Naive B cell (primary cell): Measurements from ENCODE around the gene FBXO45. TPM values are rescaled to one million over a fixed set of nuclear protein-coding genes. Genes with fewer than 3 reads are reported as not detected.
"Not testable (repeated sequence)": the region's sequence is repeated elsewhere in the genome, so short reads cannot be mapped to it uniquely, and the experiment has no call there.

Experiments used
- ATAC-seq, 2 donors: fragments of 150-1000 bp; cut with Tn5 transposase; 2 replicates each; pipeline ENCODE4 v1.10.0; 2021; ENCODE audit warnings: low read depth in 2 of 2, mild to moderate bottlenecking in 2 of 2, moderate library complexity in 2 of 2
- DNase-seq: peaks from one replicate; pipeline ENCODE4 v3.0.0; 2022
- H3K27ac Mint-ChIP-seq, 6 donors: one replicate each; pipeline ENCODE4 v1.8.0; 2020 to 2022; ENCODE audit warnings: mild to moderate bottlenecking in 6 of 6, mixed read lengths in 6 of 6, moderate library complexity in 5 of 6, inconsistent platforms in 2 of 6
- H3K27me3 Mint-ChIP-seq, 3 donors: one replicate each; pipeline ENCODE4 v1.8.0; 2021 to 2022; ENCODE audit warnings: mixed read lengths in 3 of 3, mild to moderate bottlenecking in 1 of 3
- H3K36me3 Mint-ChIP-seq, 2 donors: one replicate each; pipeline ENCODE4 v1.8.0; 2020 to 2022; ENCODE audit warnings: mixed read lengths in 2 of 2, inconsistent platforms in 1 of 2, mild to moderate bottlenecking in 1 of 2
- H3K4me1 Mint-ChIP-seq, 3 donors: one replicate each; pipeline ENCODE4 v1.8.0; 2020 to 2022; ENCODE audit warnings: mixed read lengths in 3 of 3, inconsistent platforms in 1 of 3, mild to moderate bottlenecking in 1 of 3, moderate library complexity in 1 of 3
- H3K4me3 Mint-ChIP-seq, 8 donors: one replicate each; pipeline ENCODE4 v1.8.0; 2020 to 2022; ENCODE audit warnings: mild to moderate bottlenecking in 8 of 8, mixed read lengths in 8 of 8, moderate library complexity in 8 of 8, inconsistent platforms in 2 of 8
- H3K9me3 Mint-ChIP-seq, 7 donors: one replicate each; pipeline ENCODE4 v1.8.0; 2020 to 2022; ENCODE audit warnings: mixed read lengths in 7 of 7, mild to moderate bottlenecking in 5 of 7, inconsistent platforms in 2 of 7, moderate library complexity in 1 of 7
- polyA plus RNA-seq, 6 donors: library from polyadenylated mRNA; unstranded; fragments of 300-500 nt; fragmentation: Illumina TruSeq; gene quantifications; one replicate each; pipeline ENCODE4 v1.2.3, GENCODE V29; 2021; ENCODE audit warnings: low read depth in 6 of 6

The FBXO45 gene
- polyA plus RNA-seq, 6 donors from 2014 or later = 2.5 to 4.1 (median 2.8) TPM

DNA sequence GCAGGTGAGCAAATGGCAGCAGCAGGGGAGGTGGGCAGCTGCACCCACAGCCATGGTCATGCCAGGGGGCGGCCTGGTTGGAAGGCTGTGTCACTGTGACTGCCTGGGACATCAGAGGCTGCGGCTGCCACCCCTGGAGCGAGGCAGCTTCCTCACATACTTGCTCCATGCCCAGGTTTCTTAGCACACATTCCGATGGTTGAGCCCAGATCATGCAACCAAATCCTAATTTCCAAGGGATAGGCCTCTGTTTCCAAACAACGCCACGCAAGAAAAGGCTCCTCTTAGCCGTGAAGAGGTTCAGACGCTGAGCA, 59.4 kb downstream of the FBXO45 start:
- DNase-seq = no peak
- peaks cover 24 to 36% (median 35%) of the 10 kb centered on the region in 3 donors for H3K4me1 Mint-ChIP-seq
- ATAC-seq = no peak
- H3K4me3 Mint-ChIP-seq = no peak overlapping the region
- H3K36me3 Mint-ChIP-seq = no peaks in the 10 kb centered on the region
- no peak overlapping the region for H3K27ac Mint-ChIP-seq
- no peaks in the 10 kb centered on the region for H3K27me3 Mint-ChIP-seq
- no peaks in the 10 kb centered on the region for H3K9me3 Mint-ChIP-seq

DNA sequence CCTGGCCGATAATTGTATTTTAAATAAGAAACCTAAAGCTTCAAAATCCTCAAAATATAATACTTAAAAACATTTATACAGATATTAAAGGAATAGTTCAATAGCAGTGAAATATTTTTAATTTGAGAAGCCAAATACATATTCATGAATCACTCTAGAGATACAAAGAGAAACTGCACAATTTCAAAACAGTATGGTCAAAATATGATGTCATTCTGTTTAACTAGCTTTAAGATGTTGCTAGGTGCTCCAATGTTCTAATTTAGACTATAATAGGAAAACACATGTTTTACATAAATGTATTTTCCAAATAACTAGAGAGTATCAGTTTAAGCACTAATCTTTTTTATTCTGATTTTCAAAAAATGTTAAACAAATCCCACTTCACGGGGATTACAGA, 60.8 kb downstream of the FBXO45 start:
- Mint-ChIP-seq H3K4me3 (peak overlapping the region in 1 of 8 donors; percentile 1), H3K27me3 (no peaks in the 10 kb centered on the region)
- DNase-seq = no peak

GRCh38 chr3:196631682-196632045, 63.2 kb downstream of the FBXO45 start:
- DNase-seq (no peak), ATAC-seq (peak in 1 of 2 donors; percentile 0)
- no peaks in the 10 kb centered on the region for H3K9me3 Mint-ChIP-seq
- H3K27me3 Mint-ChIP-seq = no peaks in the 10 kb centered on the region
- peaks cover 34 to 58% (median 51%) of the 10 kb centered on the region in 3 donors for H3K4me1 Mint-ChIP-seq
- H3K4me3 Mint-ChIP-seq = peak overlapping the region; percentile 89 to 98 (median 93)
- peak overlapping the region; percentile 72 to 99 (median 98) for H3K27ac Mint-ChIP-seq
- no peaks in the 10 kb centered on the region for H3K36me3 Mint-ChIP-seq

More for the DNA sequence above, 60.8 kb downstream of the FBXO45 start:
- Mint-ChIP-seq H3K36me3 (no peaks in the 10 kb centered on the region), H3K27ac (peak overlapping the region in 1 of 6 donors; percentile 82), H3K9me3 (no peaks in the 10 kb centered on the region), H3K4me1 (peaks cover 33 to 47% (median 46%) of the 10 kb centered on the region in 3 donors)
- ATAC-seq = no peak

DNA sequence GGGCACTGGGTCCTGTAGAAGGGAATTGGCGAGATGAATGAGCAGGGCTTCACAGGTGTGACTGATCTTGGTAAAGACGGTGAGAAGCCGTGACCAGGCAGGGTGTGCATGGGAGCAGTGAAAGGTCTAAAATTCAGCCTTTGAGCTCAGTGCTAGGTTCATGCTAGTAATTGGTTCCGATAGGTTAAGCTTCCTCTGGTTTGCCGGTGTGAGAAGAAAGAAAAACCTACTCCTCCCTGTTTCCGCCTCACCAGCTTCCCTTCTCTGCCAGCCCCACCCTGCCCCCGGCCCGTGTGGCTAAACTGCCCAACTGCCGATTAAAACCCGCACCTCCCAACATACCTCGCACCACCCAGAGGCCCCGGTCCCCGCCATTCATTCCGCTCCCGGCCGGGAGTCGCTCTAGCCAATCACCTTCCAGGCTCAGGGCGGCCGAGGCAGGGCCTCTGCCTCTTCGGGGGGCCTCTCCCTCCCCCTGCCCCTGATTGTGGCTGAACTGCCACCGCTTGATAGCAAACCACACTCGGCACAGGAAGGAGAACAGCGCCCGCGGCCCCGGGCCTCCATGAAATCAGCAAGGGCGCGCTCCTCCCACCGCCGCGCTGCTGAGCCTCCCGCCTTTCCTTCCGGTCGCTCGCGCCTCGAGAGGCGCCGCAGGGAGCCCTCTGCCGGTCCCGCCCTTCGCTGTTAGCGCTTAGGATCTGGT, 63.7 kb downstream of the FBXO45 start:
- peak overlapping the region; percentile 89 to 98 (median 93) for H3K4me3 Mint-ChIP-seq
- no peaks in the 10 kb centered on the region for H3K36me3 Mint-ChIP-seq
- peaks cover 34 to 58% (median 52%) of the 10 kb centered on the region in 3 donors for H3K4me1 Mint-ChIP-seq
- DNase-seq (peak; percentile 85), ATAC-seq (peak; percentile 70 to 71)
- no peaks in the 10 kb centered on the region for H3K27me3 Mint-ChIP-seq
- peak overlapping the region; percentile 72 to 99 (median 98) for H3K27ac Mint-ChIP-seq
- H3K9me3 Mint-ChIP-seq = no peaks in the 10 kb centered on the region

DNA sequence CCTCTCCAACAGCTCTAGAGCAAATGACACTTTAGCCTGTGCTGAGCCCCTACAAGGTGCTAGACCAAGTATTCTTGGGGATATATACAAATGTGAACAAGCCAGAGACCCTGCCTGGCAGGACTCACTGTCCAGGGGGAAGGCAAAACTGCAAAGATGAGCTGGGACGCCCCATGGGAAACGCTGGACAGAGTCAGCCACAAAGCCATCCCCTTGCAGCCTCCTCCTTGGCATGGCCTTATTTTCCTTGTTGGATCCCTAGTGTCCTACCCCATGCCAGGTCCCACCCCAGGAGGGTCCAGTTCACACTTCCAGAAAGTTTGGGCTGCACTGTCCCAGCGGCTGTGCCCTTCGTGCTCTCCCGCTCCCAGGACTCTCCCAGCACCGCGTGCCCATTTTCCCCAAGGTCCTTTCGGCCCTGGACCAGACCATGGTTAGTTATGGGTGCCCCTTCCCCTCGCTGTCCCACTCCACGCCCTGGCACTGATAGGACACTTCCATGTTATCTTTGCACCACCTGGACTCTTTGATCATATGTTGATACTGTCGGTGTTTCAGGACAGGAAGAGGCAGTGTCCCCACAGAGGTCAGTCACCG, 65.2 kb downstream of the FBXO45 start:
- Mint-ChIP-seq H3K4me1 (peaks cover 47 to 71% (median 65%) of the 10 kb centered on the region in 3 donors), H3K27me3 (no peaks in the 10 kb centered on the region)
- DNase-seq = peak; percentile 25

DNA sequence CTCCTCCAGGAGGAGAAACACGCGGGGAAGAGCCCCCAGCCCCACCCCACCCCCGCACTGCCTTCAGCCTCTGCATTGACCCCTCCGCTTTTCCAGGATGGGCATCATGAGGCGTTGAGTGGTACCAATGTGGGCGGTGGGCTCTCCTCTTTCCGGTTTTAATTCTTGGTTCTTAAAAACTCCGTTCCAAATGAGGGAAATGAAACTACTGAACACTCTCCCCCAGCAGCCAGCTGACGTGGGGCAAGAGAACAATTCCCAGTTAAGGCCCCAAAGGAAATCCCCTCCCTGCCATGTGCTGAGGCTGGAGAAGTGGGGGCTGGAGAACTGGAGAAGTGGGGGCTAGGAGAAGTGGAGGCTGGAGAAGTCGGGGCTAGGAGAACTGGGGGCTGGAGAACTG, 65.8 kb downstream of the FBXO45 start:
- H3K27me3 Mint-ChIP-seq = no peaks in the 10 kb centered on the region
- ATAC-seq = peak; percentile 39 to 51
- peak; percentile 70 for DNase-seq
- peaks cover 53 to 77% (median 70%) of the 10 kb centered on the region in 3 donors for H3K4me1 Mint-ChIP-seq
- H3K36me3 Mint-ChIP-seq = no peaks in the 10 kb centered on the region
- peak overlapping the region; percentile 27 to 93 (median 85) for H3K4me3 Mint-ChIP-seq
- peak overlapping the region; percentile 88 to 99 (median 96) for H3K27ac Mint-ChIP-seq
- H3K9me3 Mint-ChIP-seq = no peaks in the 10 kb centered on the region

More for the DNA sequence above, 65.2 kb downstream of the FBXO45 start:
- Mint-ChIP-seq H3K9me3 (no peaks in the 10 kb centered on the region), H3K36me3 (no peaks in the 10 kb centered on the region), H3K4me3 (peak overlapping the region; percentile 89 to 98 (median 93)), H3K27ac (peak overlapping the region; percentile 95 to 99 (median 98))
- no peak for ATAC-seq

DNA sequence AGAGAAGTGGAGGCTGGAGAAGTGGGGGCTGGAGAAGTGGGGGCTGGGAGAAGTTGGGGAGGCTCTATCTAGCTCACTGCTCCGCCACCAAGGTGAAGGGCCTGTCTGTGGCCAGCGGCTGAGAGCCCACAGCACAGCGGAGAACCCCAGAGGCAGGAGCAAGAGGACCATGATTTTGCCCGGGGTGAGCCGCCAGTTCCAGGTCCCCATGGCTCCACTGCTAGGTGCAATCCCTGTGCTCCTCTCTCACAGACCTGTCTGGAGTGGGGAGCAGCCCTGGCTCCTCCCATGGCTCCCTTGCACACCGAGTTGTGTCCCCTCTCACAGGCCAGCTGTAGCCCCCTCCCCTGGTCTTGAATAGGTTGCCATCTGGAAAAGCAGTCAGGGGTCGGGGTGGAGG, 66.4 kb downstream of the FBXO45 start:
- ATAC-seq (no peak), DNase-seq (no peak)
- H3K27ac Mint-ChIP-seq = peak overlapping the region in 5 of 6 donors; percentile 39 to 99 (median 95)
- peaks cover 58 to 76% (median 66%) of the 10 kb centered on the region in 3 donors for H3K4me1 Mint-ChIP-seq
- H3K4me3 Mint-ChIP-seq = peak overlapping the region in 6 of 8 donors; percentile 29 to 92 (median 64)
- no peaks in the 10 kb centered on the region for H3K27me3 Mint-ChIP-seq
- no peaks in the 10 kb centered on the region for H3K9me3 Mint-ChIP-seq
- H3K36me3 Mint-ChIP-seq = no peaks in the 10 kb centered on the region

DNA sequence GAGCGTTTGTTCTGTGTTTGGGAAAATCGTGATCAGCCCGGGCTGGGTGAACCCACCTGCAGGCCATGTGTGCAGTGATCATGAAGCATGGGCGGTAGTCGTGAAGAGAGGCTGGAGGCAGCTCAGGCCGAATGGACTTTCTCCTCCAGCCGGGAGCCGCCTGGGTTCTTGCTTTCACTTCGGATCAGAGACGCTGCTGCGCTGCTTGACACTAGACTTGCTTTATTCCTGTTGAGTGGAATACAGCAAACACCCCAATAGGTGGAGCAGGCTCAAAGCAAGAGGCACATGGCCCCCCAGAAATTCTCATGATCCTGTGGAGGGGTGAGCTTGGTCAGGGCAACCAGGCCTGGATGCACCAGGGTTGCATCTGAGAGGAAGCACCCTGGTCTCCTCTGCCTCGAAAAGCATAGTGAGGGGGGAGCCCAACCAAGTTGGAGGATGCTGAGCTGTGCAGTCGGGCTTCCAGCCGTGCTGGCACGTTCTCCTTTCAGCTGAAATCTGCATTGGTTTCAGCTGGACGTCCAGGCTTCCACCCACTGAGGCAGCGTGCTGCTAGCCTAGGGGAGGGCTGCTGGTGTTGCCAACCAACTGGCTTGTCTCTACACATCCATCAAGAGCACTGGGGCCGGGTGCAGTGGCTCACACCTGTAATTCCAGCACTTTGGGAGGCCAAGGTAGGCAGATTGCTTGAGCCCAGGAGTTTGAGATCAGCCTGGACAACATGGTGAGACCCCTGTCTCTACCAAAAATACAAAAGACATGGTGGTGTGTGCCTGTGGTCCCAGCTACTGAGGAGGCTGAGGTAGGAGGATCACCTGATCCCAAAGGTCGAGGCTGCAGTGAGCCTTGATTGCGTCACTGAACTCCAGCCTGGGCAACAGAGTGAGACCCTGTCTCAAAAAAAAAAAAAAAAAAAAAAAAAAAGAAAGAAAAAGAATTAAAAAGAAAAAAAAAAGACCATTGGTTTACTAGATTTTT, 68.2 kb downstream of the FBXO45 start:
- peaks cover 65 to 82% (median 76%) of the 10 kb centered on the region in 3 donors for H3K4me1 Mint-ChIP-seq
- DNase-seq = no peak
- peak overlapping the region in 2 of 8 donors; percentile 19 to 81 for H3K4me3 Mint-ChIP-seq

DNA sequence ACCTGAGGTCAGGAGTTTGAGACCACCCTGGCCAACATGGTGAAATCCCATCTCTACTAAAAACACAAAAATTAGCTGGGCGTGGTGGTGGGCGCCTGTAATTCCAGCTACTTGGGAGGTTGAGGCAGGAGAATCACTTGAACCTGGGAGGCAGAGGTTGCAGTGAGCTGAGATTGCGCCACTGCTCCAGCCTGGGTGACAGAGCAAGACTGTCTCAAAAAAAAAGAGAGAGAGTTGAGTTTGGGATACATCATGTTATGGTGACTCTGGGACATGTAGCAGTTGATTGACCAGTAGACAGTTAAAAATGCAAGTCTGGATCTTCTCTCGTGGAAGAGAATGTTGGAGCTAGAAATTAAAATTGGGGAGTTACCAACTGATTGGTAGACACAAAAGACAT, 69.5 kb downstream of the FBXO45 start:
- peak overlapping the region in 5 of 6 donors; percentile 49 to 95 (median 84) for H3K27ac Mint-ChIP-seq
- not testable (repeated sequence) for H3K27me3 Mint-ChIP-seq, H3K36me3 Mint-ChIP-seq, ATAC-seq, H3K9me3 Mint-ChIP-seq, DNase-seq
- H3K4me3 Mint-ChIP-seq = peak overlapping the region in 4 of 8 donors; percentile 26 to 81 (median 46)
- peaks cover 63 to 82% (median 81%) of the 10 kb centered on the region in 3 donors for H3K4me1 Mint-ChIP-seq

More for the DNA sequence above, 68.2 kb downstream of the FBXO45 start:
- H3K27me3 Mint-ChIP-seq = no peaks in the 10 kb centered on the region
- H3K36me3 Mint-ChIP-seq = no peaks in the 10 kb centered on the region
- no peaks in the 10 kb centered on the region for H3K9me3 Mint-ChIP-seq
- ATAC-seq = no peak
- H3K27ac Mint-ChIP-seq = peak overlapping the region in 4 of 6 donors; percentile 48 to 95 (median 77)

Other genes starting within 250 kb of the FBXO45 start
- gene TM4SF19, start 230.3 kb upstream of the FBXO45 start, polyA plus RNA-seq = not detected
- gene UBXN7, start 136.2 kb upstream of the FBXO45 start, polyA plus RNA-seq = 10 to 100 TPM; 11.4 to 39.4 (median 32.7) TPM
- 10 to 100 TPM in 1 of 6 donors, 1 to 10 TPM in 5; 4.4 to 12.8 (median 7.8) TPM for gene RNF168, start 64.9 kb upstream of the FBXO45 start, polyA plus RNA-seq
- gene SMCO1, start 53.3 kb upstream of the FBXO45 start, polyA plus RNA-seq = not detected
- gene WDR53, start 106 bp upstream of the FBXO45 start, polyA plus RNA-seq = 10 to 100 TPM; 11.9 to 22.7 (median 16.0) TPM
- 10 to 100 TPM in 2 of 6 donors, 1 to 10 TPM in 4; 1.2 to 11.8 (median 4.9) TPM for gene NRROS, start 71.0 kb downstream of the FBXO45 start, polyA plus RNA-seq
- gene CEP19, start 143.6 kb downstream of the FBXO45 start, polyA plus RNA-seq = 1 to 10 TPM in 5 of 6 donors, not detected in 1; 1.5 to 5.4 (median 3.0) TPM
- 10 to 100 TPM; 17.6 to 30.6 (median 27.5) TPM for gene PIGX, start 143.7 kb downstream of the FBXO45 start, polyA plus RNA-seq
- 10 to 100 TPM; 37.4 to 47.7 (median 41.8) TPM for gene PAK2, start 171.2 kb downstream of the FBXO45 start, polyA plus RNA-seq